Lower leg skin (tissue), 4 donors: ENCODE data around the gene GRM3. TPM values are rescaled to one million over a fixed set of nuclear protein-coding genes. Genes with fewer than 3 reads are reported as not detected.

Source experiments
- DNase-seq, 2 donors: peaks; one replicate each; pipeline ENCODE4 v3.0.0-alpha.2; 2019; ENCODE audit warnings: low spot score in 2 of 2
- H3K4me3 ChIP-seq: fragments of 200-600 bp; sonication (generic); 2 replicates; pipeline ENCODE4 v1.5.1; 2017; ENCODE audit warnings: mild to moderate bottlenecking, low read depth; ENCODE audit not compliant: poor library complexity, severe bottlenecking
- CTCF ChIP-seq, 3 donors: fragments of 450-650 bp; IDR thresholded peaks; one replicate each; pipeline ENCODE4 v1.5.1; 2016; ENCODE audit warnings: antibody characterized with exemption in 3 of 3, mild to moderate bottlenecking in 3 of 3, moderate library complexity in 2 of 3
- POLR2A ChIP-seq, 2 donors: fragments of 450-650 bp; IDR thresholded peaks; one replicate each; pipeline ENCODE4 v1.6.1; 2016 to 2017; ENCODE audit warnings: antibody characterized with exemption in 2 of 2, mild to moderate bottlenecking in 1 of 2, moderate library complexity in 1 of 2
- WGBS, 2 donors: methylation state at CpG; one replicate each; pipeline ENCODE4 v1.1.5; 2018; 5-methylcytosine and 5-hydroxymethylcytosine counted together
- intact Hi-C: fragments of 100-400 bp; cut with DNase I; formaldehyde crosslinking; loops from one replicate; pipeline ENCODE4 v1.15.0; 2023; ENCODE audit warnings: low total_unique reads
- total RNA-seq, 4 donors: library from RNA; depleted of rRNA; stranded (reverse); fragments of >200 nt; gene quantifications; one replicate each; pipeline ENCODE4 v1.1.0, GENCODE V29; 2016

The GRM3 gene
- total RNA-seq, 4 donors from 2014 or later, result not detected

- DNase-seq, result no peak
- TF ChIP-seq POLR2A (IDR thresholded peaks at IDR 0.05), result no peak
- no peak for TF ChIP-seq CTCF (IDR thresholded peaks at IDR 0.05)
- H3K4me3 ChIP-seq, result no peak overlapping the region
- intact Hi-C loops, result no loop called here
These were observed 134.6 kb downstream of the GRM3 start for GRCh38 chr7:86778271-86778670.

- TF ChIP-seq CTCF (IDR thresholded peaks at IDR 0.05) (no peak), POLR2A (IDR thresholded peaks at IDR 0.05) (no peak)
- intact Hi-C loops, result no loop called here
- no peak for DNase-seq
- H3K4me3 ChIP-seq, result no peak overlapping the region
- whole genome bisulfite sequencing, 2 donors, result 46 to 50% methylated on average over 2 of the region's 2 CpGs
These were observed 141.1 kb downstream of the GRM3 start for GRCh38 chr7:86784765-86785164.

- intact Hi-C loops, result no loop called here
- no peak for DNase-seq
- TF ChIP-seq POLR2A (IDR thresholded peaks at IDR 0.05) (no peak), CTCF (IDR thresholded peaks at IDR 0.05) (no peak)
- WGBS, 2 donors, result 66 to 69% methylated on average over 3 of the region's 3 CpGs
- H3K4me3 ChIP-seq, result no peak overlapping the region
These were observed 141.9 kb downstream of the GRM3 start for GRCh38 chr7:86785641-86786040.

GRCh38 chr7:86786376-86786775 lies 142.7 kb downstream of the GRM3 start:
- DNase-seq, result no peak
- no peak overlapping the region for H3K4me3 ChIP-seq
- 96 to 98% methylated on average over 36 of the region's 36 CpGs for WGBS, 2 donors
- intact Hi-C loops, result no loop called here
- TF ChIP-seq CTCF (IDR thresholded peaks at IDR 0.05) (no peak), POLR2A (IDR thresholded peaks at IDR 0.05) (no peak)

GRCh38 chr7:86788948-86789347 lies 145.2 kb downstream of the GRM3 start:
- no peak overlapping the region for H3K4me3 ChIP-seq
- WGBS, 2 donors, result 64 to 69% methylated on average over 1 of the region's 1 CpG
- no peak for DNase-seq
- intact Hi-C loops, result no loop called here
- TF ChIP-seq CTCF (IDR thresholded peaks at IDR 0.05) (no peak), POLR2A (IDR thresholded peaks at IDR 0.05) (no peak)

- TF ChIP-seq CTCF (IDR thresholded peaks at IDR 0.05) (no peak), POLR2A (IDR thresholded peaks at IDR 0.05) (no peak)
- no peak overlapping the region for H3K4me3 ChIP-seq
- intact Hi-C loops, result no loop called here
- no peak for DNase-seq
These were observed 146.7 kb downstream of the GRM3 start for GRCh38 chr7:86790383-86790782.
